Right ventricle myocardium superior (tissue), 1 donor: ENCODE data around the gene NR3C1. TPM values are rescaled to one million over a fixed set of nuclear protein-coding genes. Genes with fewer than 3 reads are reported as not detected.

ENCODE experiments used
- ATAC-seq: fragments of 200-7000 bp; cut with Tn5 transposase; one replicate; pipeline ENCODE4 v1.9.1; 2020; ENCODE audit warnings: mild to moderate bottlenecking; ENCODE audit not compliant: poor library complexity
- DNase-seq: peaks from one replicate; pipeline ENCODE4 v3.0.0-alpha.2; 2020
- intact Hi-C: fragments of 100-400 bp; cut with DNase I; formaldehyde crosslinking; loops from one replicate; pipeline ENCODE4 v1.11.2; 2022
- total RNA-seq: library from RNA; stranded (reverse); fragmentation: NEBNext Ultra II Directional; extraction: Animal tissue kit (Norgen Biotek cat#: 25700); gene quantifications from one replicate; pipeline ENCODE4 v1.2.1, GENCODE V29; 2021
- donor health status: DM: no; HTN: yes; CAD: no; lungs with severe emphysema.

Gene NR3C1
- total RNA-seq, 1 donor from 2014 or later: 48.9 TPM

GRCh38 chr5:143428155-143428554, 24.7 kb upstream of the NR3C1 start:
- DNase-seq: no peak
- peak; percentile 55 for ATAC-seq
- intact Hi-C loops: no loop called here

- intact Hi-C loops: no loop called here
- no peak for ATAC-seq
Measured at GRCh38 chr5:143427122-143427735, 23.7 kb upstream of the NR3C1 start.

GRCh38 chr5:143426437-143426991, 23.0 kb upstream of the NR3C1 start:
- DNase-seq: no peak
- no peak for ATAC-seq
- intact Hi-C loops: no loop called here

More at GRCh38 chr5:143427122-143427735, 23.7 kb upstream of the NR3C1 start:
- DNase-seq: no peak

- DNase-seq: no peak
- intact Hi-C loops: no loop called here
- no peak for ATAC-seq
Measured at GRCh38 chr5:143425835-143426234, 22.3 kb upstream of the NR3C1 start.

DNA sequence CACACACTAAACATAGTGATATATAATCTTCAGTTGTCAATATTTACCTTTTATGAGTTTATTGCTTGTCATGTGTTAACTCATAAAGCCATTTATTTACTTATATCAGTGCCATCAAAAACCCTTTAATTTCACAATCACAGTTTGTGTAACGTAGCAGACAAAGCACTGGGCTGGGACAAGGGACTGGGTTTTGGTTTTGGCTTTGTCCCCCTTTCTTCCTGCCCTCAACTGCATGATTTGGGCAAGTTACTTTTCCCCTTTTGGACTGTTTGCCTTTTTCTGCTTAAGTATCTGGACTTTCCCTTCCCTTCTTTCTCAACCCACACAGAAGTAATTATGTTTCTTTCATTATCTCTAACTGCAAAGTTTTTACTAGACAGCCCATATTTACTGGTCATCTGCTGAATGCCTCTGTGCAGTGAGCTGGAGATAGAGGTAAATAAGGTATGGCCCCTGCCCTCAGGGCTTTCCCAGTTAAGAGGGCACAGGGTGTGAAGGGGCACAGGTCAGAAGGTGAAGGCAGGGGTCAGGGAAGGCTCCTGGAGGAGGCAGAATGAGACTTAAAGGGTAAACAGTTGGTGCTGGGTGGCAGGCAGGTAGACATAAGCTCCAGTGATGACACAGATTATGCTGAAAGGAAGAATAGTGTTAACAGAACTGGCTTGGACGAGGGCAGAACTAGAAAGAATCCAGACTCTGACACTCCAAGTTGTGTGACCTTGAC, 14.8 kb upstream of the NR3C1 start:
- DNase-seq: no peak
- no peak for ATAC-seq
- intact Hi-C loops: no loop called here

DNA sequence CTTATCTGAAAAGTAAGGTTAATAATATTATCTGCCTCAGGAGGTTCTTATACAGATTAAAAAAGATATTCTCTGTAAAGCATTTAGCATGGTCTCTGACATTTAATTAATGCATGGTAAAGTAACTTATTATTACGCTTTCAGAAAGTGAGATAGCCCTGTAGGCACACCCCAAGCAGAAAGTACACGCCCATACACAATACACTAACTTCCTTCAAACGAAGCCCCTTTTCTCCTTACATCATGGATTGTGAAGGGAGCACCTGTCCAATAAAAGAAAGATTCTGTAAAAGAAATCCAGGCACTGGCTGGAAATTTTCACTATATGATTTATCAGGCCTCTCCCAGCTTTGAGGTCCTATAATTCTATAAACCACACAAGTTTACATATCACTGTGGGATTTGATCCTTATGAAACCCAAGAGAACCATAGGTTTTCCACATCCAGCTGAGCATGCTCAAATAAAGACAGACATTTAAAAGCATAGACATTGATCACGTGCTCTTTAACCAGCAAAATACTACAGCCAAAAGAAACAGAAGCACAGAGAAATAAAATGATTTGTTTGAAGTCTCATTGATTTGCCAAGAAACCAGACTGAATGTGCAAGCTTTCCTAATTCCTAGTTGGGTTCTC, 14.1 kb upstream of the NR3C1 start:
- no peak for DNase-seq
- ATAC-seq: no peak
- intact Hi-C loops: no loop called here

DNA sequence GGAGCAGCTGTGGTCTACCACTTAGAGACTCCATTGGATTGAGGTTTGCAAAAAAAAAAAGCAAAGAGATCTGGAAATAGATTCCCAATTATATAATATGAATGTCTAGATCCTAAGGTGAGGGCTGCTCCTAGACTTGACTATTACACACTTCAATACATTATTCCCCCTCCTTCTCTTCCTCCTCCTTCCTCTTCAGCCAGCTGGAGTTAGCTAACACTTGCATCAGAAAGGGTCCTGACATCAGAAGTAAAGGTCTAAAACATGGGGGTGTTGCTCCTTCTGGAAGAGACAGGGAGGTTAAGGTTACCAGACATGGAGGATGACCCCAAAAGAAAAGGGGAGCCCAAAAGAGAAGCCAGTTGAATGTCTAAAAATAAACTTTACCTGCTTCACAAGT, 12.9 kb upstream of the NR3C1 start:
- DNase-seq (no peak), ATAC-seq (no peak)
- intact Hi-C loops: no loop called here

DNA sequence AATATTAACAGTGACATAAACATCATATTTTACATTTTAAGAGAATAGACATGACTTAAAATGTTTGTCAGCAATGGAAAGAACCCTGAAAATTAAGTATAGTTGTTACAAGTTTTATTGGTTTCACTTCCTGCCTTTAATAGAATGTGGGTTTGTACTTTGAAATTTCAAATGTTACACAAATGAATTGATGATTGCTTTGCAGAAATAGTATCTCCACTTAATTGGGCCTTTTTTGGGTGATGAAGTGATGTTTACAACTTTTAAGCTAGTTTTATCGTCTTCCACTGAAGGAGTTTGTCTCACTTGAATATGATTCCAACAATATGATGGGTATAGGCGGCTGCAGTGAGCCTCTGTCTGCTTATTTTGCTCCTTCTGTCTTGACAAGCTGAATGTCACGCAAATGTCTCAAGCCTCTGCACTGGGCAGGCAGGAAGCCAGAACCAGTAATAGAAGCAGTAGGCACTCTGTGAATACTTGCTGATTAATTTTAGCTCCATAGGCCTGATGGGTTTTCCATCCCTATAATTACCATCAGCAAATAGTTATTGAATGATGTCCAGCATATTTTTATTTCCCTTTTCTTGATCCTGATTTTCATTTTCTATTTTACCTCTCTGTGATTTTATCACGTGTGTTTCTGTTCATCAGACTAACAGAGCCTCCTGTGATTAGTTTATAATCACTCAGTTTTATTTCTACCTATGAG, 10.6 kb upstream of the NR3C1 start:
- DNase-seq (no peak), ATAC-seq (peak; percentile 71)
- intact Hi-C loops: no loop called here

- intact Hi-C loops: no loop called here
Measured at GRCh38 chr5:143412661-143413342, 9.3 kb upstream of the NR3C1 start.

DNA sequence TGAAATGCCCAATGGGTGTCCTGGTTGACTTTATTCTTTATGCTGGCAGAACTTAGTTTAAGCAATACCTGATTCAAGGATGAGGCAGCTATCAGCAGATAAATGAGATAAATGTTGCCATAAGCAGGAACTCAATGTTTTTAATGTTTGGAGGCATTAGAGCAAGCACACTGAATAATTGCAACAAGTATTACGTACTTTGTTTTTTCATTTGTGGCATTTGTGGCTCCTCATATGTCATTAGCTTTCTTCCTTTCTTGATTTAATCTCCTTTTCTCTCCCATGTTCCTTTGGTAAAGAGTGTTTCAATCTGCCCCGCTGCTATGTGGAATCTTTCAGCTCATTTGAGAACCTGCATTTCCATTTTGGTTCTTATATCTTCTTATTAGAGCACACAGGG, 6.4 kb upstream of the NR3C1 start:
- DNase-seq (no peak), ATAC-seq (no peak)
- intact Hi-C loops: loop anchor here (10.0 kb wide), 1 partner anchor 405 kb away; no protein-coding TSS in a partner anchor

More at GRCh38 chr5:143412661-143413342, 9.3 kb upstream of the NR3C1 start:
- no peak for ATAC-seq
- no peak for DNase-seq

GRCh38 chr5:143406408-143406807, 2.9 kb upstream of the NR3C1 start:
- no peak for ATAC-seq
- DNase-seq: no peak
- intact Hi-C loops: loop anchor here (10.0 kb wide), 1 partner anchor 402 kb away; no protein-coding TSS in a partner anchor

DNA sequence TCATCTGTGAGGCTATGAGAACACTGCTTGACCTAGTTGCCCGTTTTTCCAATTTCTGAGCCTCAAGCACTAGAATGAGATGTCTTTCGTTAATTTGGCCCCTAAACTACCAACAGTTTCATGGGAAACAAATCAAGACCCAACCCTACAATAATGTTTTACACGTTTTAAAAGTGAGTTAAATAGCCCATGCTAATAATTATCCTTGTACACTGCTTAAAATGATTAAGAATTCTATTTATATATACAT, 2.3 kb upstream of the NR3C1 start:
- intact Hi-C loops: loop anchor here (10.0 kb wide), 1 partner anchor 401 kb away; no protein-coding TSS in a partner anchor
- ATAC-seq (no peak), DNase-seq (no peak)

DNA sequence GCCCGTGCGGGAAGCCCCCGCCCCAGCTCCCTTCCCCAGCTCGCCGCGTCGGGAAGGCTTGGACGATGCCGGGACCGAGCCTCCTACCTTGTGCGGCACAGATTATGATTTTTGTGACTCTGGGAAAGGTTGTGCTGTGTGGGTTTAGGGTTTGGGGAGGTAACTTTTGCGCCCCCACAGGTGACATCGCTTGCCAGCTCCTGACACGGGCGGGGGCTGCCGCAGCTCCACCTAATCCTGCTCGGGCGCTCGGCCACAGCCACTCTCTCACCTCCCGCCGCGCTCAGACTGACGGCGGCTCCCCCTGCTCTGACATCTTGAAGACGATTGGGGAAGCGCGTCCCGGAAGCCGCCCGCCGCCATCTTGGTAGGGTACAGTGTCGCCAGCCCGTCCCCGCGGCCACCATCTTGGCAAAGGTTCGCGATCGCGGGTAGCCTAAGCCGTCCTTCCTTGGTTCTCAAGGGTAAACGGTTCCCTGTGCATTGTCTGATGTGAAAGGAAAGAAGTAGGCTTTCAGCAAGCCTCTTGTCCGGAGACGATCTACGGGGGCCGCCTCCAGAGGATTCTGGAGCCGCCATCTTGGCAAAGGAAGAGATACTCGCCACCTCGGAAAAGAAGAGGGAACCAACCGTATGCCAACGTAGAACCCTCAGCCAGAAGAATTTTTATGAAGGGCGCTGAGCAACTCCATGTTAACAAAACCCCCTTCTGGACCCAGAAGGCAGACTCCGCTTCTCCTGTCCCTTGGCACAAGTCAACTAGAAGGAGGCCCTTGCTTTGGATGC, 1.8 kb upstream of the NR3C1 start:
- intact Hi-C loops: loop anchor here (10.0 kb wide), 1 partner anchor 400 kb away; no protein-coding TSS in a partner anchor
- DNase-seq (peak; percentile 94), ATAC-seq (peak; percentile 65)

GRCh38 chr5:143404416-143405062, 1.1 kb upstream of the NR3C1 start:
- intact Hi-C loops: loop anchor here (5.0 to 10.0 kb wide), 3 partner anchors 400 to 477 kb away; no protein-coding TSS in a partner anchor
- peak; percentile 89 for DNase-seq
- peak; percentile 63 for ATAC-seq

DNA sequence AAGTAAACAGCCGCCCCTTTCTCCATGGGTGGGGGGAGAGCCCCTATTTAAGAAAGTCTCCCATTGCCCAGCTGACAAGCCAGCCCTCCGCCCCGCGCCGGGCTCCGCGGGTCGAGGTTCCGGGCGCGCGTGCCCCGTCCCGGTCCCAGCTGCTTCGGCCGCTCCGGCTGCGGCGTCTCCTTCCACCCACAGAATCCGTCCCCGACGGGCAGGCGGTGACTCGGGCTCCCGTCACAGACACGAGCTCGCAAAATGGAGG, 223 bp downstream of the NR3C1 start:
- intact Hi-C loops: loop anchor here (5.0 to 10.0 kb wide), 3 partner anchors 398 to 476 kb away; no protein-coding TSS in a partner anchor
- DNase-seq: no peak
- peak; percentile 33 for ATAC-seq

DNA sequence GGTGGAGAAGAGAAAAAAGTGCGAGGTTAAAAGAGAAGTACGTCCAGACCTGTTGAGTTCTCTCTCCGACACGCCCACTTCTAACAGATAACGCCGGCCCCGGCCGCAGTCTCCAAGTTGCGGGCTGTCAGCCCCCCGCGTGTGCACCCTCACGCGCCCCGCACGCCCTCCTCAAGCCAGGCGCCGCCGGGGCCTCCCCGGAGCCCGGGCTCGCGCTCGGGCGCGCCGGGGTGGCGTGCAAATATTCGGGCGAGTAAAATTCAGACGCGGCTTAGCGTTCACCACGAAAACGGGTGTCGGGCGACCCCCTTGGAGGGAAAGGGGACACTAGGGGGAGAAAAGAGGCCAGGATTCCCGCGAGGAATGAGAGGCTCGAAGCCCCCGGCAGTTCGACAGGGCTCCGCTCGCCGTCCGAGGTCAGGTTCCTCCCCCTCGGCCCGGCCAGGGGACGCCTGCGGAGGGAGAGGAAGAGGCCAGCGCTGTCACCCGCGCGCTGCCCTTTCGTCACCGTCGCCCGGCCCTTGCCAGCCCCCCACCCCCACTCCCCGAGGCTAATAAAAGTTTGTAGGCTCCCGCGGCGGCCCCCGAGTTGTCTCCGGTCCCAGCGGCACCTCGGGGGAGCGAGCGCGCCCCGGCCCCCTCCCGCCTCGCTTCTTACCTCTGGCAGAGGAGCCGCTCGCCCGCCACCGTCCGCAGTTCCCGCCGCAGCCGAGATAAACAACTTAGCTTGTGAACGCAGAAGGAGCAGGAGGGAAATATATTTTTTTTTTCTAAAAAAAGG, 743 bp downstream of the NR3C1 start:
- DNase-seq: peak; percentile 79
- intact Hi-C loops: loop anchor here (5.0 to 10.0 kb wide), 3 partner anchors 398 to 475 kb away; no protein-coding TSS in a partner anchor
- peak; percentile 61 for ATAC-seq
